ENCODE data around the gene GULP1. TPM values are rescaled to one million over a fixed set of nuclear protein-coding genes. Genes with fewer than 3 reads are reported as not detected.

The GULP1 gene
- polyA plus RNA-seq, 1 donor (not counting 4 experiments of a cell fraction or from before 2014, with no cell fraction given) = 11.7 TPM

- Histone ChIP-seq H3K4me1 (ENCODE audit: control insufficient read depth, extremely low read depth, insufficient read depth, low read length) (no peaks in the 10 kb centered on the region), H3K9me3 (ENCODE audit: control insufficient read depth, low read depth, low read length) (no peaks in the 10 kb centered on the region), H3K9ac (ENCODE audit: control insufficient read depth, extremely low read depth, insufficient read depth, low read length) (no peak overlapping the region), H3K9me1 (ENCODE audit: control insufficient read depth, extremely low read depth, insufficient read depth, low read length) (no peaks in the 10 kb centered on the region), H3K27ac (ENCODE audit: control insufficient read depth, insufficient read depth, low read length) (no peak overlapping the region), H3K4me2 (ENCODE audit: control insufficient read depth, extremely low read depth, insufficient read depth, low read depth, low read length) (no peak overlapping the region), H3K27me3 (ENCODE audit: control insufficient read depth, extremely low read depth, insufficient read depth, low read length) (no peaks in the 10 kb centered on the region), H3K79me2 (ENCODE audit: control insufficient read depth, insufficient read depth, low read length) (no peaks in the 10 kb centered on the region), H2AFZ (ENCODE audit: control insufficient read depth, low read length) (no peak overlapping the region), H3K36me3 (ENCODE audit: control insufficient read depth in 2 of 2, extremely low read depth in 1 of 2, insufficient read depth in 2 of 2, low read length in 2 of 2) (no peaks in the 10 kb centered on the region), H4K20me1 (ENCODE audit: control insufficient read depth, extremely low read depth, insufficient read depth, low read length) (no peaks in the 10 kb centered on the region), H3K4me3 (ENCODE audit: control insufficient read depth in 2 of 3, extremely low read depth in 1 of 3, insufficient read depth in 2 of 3, low read depth in 1 of 3, low read length in 3 of 3) (no peak overlapping the region)
- TF ChIP-seq EZH2 (IDR thresholded peaks at IDR 0.05; ENCODE audit: low read length) = no peak
- TF ChIP-seq, protein P1, sequence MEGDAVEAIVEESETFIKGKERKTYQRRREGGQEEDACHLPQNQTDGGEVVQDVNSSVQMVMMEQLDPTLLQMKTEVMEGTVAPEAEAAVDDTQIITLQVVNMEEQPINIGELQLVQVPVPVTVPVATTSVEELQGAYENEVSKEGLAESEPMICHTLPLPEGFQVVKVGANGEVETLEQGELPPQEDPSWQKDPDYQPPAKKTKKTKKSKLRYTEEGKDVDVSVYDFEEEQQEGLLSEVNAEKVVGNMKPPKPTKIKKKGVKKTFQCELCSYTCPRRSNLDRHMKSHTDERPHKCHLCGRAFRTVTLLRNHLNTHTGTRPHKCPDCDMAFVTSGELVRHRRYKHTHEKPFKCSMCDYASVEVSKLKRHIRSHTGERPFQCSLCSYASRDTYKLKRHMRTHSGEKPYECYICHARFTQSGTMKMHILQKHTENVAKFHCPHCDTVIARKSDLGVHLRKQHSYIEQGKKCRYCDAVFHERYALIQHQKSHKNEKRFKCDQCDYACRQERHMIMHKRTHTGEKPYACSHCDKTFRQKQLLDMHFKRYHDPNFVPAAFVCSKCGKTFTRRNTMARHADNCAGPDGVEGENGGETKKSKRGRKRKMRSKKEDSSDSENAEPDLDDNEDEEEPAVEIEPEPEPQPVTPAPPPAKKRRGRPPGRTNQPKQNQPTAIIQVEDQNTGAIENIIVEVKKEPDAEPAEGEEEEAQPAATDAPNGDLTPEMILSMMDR (optimal IDR thresholded peaks at IDR 0.05 in 1 of 3, IDR thresholded peaks at IDR 0.05 in 1 of 3, conservative IDR thresholded peaks at IDR 0.05 in 1 of 3; ENCODE audit: extremely low read depth in 1 of 3, insufficient read depth in 2 of 3, low read length in 3 of 3) = no peak
- no peak for FAIRE-seq
- dilution Hi-C loops (cut with MboI; ENCODE audit: extremely low pct_ligation_motif_present, low sequenced_read_pairs) = no loop called here
- no peak for DNase-seq (ENCODE audit: low read depth, low spot score)
Observed at GRCh38 chr2:188466761-188467160, 175.1 kb downstream of the GULP1 start.

- dilution Hi-C loops (cut with MboI; ENCODE audit: extremely low pct_ligation_motif_present, low sequenced_read_pairs) = no loop called here
- Histone ChIP-seq H3K4me3 (ENCODE audit: control insufficient read depth in 2 of 3, extremely low read depth in 1 of 3, insufficient read depth in 2 of 3, low read depth in 1 of 3, low read length in 3 of 3) (no peak overlapping the region), H3K9me1 (ENCODE audit: control insufficient read depth, extremely low read depth, insufficient read depth, low read length) (no peaks in the 10 kb centered on the region), H3K36me3 (ENCODE audit: control insufficient read depth in 2 of 2, extremely low read depth in 1 of 2, insufficient read depth in 2 of 2, low read length in 2 of 2) (no peaks in the 10 kb centered on the region), H4K20me1 (ENCODE audit: control insufficient read depth, extremely low read depth, insufficient read depth, low read length) (no peaks in the 10 kb centered on the region), H3K27ac (ENCODE audit: control insufficient read depth, insufficient read depth, low read length) (no peak overlapping the region), H3K9me3 (ENCODE audit: control insufficient read depth, low read depth, low read length) (no peaks in the 10 kb centered on the region), H3K79me2 (ENCODE audit: control insufficient read depth, insufficient read depth, low read length) (no peaks in the 10 kb centered on the region), H3K27me3 (ENCODE audit: control insufficient read depth, extremely low read depth, insufficient read depth, low read length) (no peaks in the 10 kb centered on the region), H3K4me2 (ENCODE audit: control insufficient read depth, extremely low read depth, insufficient read depth, low read depth, low read length) (no peak overlapping the region), H3K4me1 (ENCODE audit: control insufficient read depth, extremely low read depth, insufficient read depth, low read length) (no peaks in the 10 kb centered on the region), H3K9ac (ENCODE audit: control insufficient read depth, extremely low read depth, insufficient read depth, low read length) (no peak overlapping the region), H2AFZ (ENCODE audit: control insufficient read depth, low read length) (no peak overlapping the region)
- TF ChIP-seq, protein P1 (optimal IDR thresholded peaks at IDR 0.05 in 1 of 3, IDR thresholded peaks at IDR 0.05 in 1 of 3, conservative IDR thresholded peaks at IDR 0.05 in 1 of 3; ENCODE audit: extremely low read depth in 1 of 3, insufficient read depth in 2 of 3, low read length in 3 of 3) = no peak
- TF ChIP-seq EZH2 (IDR thresholded peaks at IDR 0.05; ENCODE audit: low read length) = no peak
- DNase-seq (ENCODE audit: low read depth, low spot score) (no peak), FAIRE-seq (no peak)
Observed at GRCh38 chr2:188471166-188471565, 179.5 kb downstream of the GULP1 start.
